Transverse colon (tissue), 3 donors: Measurements from ENCODE around the gene CAMTA1.

Source experiments
- POLR2A ChIP-seq: fragments of 450-650 bp; IDR thresholded peaks from one replicate; pipeline ENCODE4 v1.6.1; 2016; ENCODE audit warnings: antibody characterized with exemption, mild to moderate bottlenecking, moderate library complexity
- TF ChIP-seq, protein P1 (sequence below), 5 experiments: fragments of 200-600 bp in 3 of 5; fragments of 450-650 bp in 2 of 5; sonication (generic) in 3 of 5; IDR thresholded peaks; 1 replicate in 2 of 5; 2 replicates in 3 of 5; pipeline ENCODE4 v1.5.1; 2016 to 2017; ENCODE audit warnings: antibody characterized with exemption in 5 of 5, inconsistent platforms in 3 of 5, mild to moderate bottlenecking in 2 of 5, moderate library complexity in 1 of 5

DNA sequence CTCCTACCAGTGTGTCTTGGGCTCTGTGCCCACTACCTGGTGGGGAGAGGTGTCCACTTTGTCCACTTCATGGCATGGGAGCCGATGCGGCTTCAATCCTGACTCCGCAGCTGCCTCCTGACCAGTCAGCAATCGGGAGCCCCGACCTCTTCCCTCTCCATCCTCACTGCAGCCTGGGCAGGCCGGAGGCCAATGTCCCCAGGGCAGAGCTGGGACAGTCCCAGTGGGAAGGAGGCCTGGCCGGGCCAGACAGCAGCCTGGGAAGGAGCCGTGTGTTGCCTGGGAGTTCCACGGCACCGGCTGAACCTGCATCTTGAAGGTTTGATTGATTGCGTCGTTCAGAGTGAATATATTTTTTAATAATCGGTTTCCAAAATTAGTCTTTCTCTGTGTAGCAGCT is 654.9 kb downstream of the CAMTA1 start:
- no peak for TF ChIP-seq POLR2A
- TF ChIP-seq, protein P1, sequence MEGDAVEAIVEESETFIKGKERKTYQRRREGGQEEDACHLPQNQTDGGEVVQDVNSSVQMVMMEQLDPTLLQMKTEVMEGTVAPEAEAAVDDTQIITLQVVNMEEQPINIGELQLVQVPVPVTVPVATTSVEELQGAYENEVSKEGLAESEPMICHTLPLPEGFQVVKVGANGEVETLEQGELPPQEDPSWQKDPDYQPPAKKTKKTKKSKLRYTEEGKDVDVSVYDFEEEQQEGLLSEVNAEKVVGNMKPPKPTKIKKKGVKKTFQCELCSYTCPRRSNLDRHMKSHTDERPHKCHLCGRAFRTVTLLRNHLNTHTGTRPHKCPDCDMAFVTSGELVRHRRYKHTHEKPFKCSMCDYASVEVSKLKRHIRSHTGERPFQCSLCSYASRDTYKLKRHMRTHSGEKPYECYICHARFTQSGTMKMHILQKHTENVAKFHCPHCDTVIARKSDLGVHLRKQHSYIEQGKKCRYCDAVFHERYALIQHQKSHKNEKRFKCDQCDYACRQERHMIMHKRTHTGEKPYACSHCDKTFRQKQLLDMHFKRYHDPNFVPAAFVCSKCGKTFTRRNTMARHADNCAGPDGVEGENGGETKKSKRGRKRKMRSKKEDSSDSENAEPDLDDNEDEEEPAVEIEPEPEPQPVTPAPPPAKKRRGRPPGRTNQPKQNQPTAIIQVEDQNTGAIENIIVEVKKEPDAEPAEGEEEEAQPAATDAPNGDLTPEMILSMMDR (IDR thresholded peaks at IDR 0.05), result no peak
